ENCODE measurements around the gene EREG.

EREG gene

DNA sequence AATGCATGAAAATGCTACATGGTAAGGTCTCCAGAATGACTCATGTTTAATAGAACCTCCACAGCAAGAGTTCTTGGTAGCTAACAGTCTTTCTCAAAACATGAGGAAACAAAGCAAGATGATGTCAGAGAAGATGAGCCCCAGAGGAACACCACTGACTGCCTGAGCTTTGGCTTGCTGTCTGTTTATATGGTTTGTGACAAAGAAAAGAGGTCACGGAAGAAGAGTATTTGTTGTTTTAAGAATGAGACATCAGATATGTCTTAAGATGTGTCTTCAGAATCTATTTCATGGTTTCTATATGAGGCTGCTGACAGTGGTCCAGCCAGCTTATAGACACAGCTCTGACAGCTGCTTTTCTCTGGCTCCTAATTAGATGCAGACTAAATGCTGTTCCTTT lies 61.2 kb downstream of the EREG start:
- no peak for DNase-seq (ENCODE audit: low read depth in 2 of 2)

GRCh38 chr4:74428276-74428675 lies 63.3 kb downstream of the EREG start:
- no peak for DNase-seq (ENCODE audit: low read depth in 2 of 2)

- no peak for DNase-seq (ENCODE audit: low read depth in 2 of 2)
Measured at GRCh38 chr4:74431113-74431826, 66.3 kb downstream of the EREG start.

DNA sequence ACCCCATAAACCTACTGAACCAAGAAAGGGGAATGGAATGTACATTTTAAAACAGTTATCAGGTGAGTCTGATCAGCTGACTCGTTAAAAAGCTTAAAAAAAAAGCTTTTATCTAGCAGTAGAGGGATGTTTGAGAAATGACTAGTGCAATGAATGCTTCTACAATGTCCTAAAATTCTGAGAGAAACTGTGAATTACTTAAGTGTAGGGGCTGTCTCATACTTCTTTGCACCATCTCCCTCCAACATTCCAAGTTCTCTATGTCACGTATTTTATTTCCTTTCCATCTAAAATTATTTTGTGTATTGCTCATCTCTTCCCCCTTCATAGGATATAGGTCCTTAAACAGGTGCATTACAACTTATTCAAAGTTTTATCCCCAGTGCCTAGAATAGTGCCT lies 68.1 kb downstream of the EREG start:
- no peak for DNase-seq (ENCODE audit: low read depth in 2 of 2)

DNA sequence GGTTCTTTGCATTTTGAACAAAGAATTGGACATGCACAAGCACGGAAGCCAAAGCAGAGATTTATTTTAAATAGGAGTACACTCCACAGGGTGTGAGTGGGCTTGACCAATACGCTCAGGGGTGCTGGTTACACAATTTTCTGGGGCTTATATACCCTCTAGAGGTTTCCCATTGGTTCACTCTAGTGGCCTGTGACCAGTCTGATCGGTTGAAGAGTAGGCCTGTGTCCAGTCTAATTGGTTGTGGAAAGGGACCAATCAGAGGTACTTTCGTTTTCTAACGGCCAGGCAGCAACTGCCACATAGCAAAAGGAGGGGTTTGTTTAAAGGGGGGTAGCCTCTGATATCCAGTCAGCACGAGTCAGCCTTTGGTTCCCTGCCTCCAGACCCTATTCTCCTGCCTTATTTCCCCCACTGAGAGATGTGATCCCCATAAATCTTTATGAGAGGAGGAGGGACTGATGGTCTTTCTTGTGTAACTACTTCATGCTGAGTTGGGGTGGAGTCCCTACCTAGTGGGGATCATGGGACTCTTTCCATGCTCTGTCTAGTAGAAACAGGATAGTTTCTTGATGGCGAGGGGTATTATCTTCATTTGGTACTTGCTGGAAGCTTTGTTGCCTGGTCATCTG lies 68.7 kb downstream of the EREG start:
- no peak for DNase-seq (ENCODE audit: low read depth in 2 of 2)

GRCh38 chr4:74435296-74435695 lies 70.4 kb downstream of the EREG start:
- DNase-seq (ENCODE audit: low read depth in 2 of 2) = no peak

- no peak for DNase-seq (ENCODE audit: low read depth in 2 of 2)
Measured at GRCh38 chr4:74437866-74438265, 72.9 kb downstream of the EREG start.

All from stimulated activated CD8-positive, alpha-beta memory T cell treated with anti-CD3 and anti-CD28 coated beads, Interleukin-2, amount 100 ng/mL, for 48 hours (primary cell).